IPS-NIHi11 (cell line): ENCODE measurements around the gene LIAS.
"Not testable (repeated sequence)": the region's sequence is repeated elsewhere in the genome, so short reads cannot be mapped to it uniquely, and the experiment has no call there.

ENCODE experiments used
- DNase-seq: peaks from one replicate; pipeline ENCODE4 v3.0.0; 2012; ENCODE audit warnings: mixed read lengths, low spot score

The LIAS gene

DNA sequence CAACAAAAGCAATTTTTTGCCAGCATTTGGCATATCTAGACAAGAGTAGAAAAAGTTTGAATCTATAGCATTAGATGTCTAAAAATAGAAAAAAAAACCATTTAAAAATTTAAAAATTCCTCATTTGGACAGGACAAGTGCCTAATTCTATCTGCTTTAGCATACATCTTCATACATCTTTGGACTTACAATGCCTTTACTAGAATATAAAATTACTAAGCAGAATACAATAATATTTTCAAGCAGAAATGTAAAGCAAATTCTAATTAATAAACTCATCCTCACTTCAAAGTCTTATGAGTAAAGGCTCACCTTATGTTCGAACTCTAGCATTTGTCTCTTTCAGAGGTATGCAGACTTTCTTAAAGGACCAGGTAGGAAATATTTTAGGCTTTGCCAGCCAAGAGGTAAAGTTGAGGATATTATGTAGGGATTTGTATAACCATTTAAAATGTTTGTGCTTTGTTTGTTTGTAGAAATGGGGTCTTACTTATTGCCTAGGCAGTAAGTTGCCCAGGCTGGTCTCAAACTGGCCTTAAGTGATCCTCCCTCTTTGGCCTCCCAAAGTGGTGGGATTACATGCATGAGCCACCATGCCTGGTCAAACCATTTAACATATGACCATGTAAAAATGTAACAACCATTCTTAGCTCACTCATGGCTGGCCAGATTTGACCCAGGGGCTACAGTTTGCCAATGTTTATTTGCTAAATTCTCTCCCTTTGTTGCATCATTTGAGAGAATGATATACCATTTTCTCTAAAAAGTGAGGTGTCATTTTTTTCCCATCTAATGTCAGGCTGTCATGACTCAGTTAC lies 39.3 kb downstream of the LIAS start:
- DNase-seq = no peak

DNA sequence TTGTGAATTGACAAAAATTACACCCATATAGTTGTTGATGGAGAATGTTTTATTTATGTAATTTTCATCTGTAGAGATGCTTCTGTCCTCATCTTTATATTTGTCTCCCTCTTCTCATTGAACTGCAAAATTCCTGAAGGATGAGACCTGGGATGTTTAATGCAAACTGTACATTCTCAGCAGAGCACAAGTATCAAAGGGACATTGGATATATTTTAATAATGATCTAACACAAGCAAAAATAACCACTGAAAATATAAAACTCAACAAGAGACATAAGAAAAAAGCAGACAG lies 39.8 kb downstream of the LIAS start:
- DNase-seq = no peak

DNA sequence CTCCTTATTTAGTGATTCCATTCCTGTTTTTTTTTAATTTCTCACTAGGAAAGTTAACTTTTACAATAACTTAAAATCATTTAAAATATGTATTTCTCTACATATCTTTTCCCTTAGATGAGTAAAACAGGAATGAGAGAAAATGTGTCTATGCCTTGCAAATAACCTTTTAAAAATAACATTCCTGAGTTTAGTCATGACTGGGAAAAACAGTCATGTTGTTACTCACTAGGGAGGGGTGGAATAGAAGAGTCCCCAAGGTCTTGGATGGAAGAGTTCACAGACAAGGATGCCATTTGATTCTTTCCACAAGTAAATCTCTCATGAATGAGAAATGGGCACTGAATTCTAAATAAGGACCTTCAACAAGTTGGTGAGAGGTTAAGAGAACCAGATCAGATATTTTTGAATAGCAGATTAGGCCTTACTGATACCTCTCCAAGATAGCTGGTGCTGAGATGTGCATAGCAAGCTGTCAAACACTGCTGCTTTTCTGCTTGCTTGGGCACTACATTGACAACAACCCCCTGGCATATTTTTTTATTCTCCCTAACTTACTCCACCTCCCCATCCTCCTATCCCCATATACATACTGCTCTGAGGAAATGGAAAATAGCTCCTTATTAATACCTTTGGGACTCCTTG lies 43.3 kb downstream of the LIAS start:
- DNase-seq = no peak

DNA sequence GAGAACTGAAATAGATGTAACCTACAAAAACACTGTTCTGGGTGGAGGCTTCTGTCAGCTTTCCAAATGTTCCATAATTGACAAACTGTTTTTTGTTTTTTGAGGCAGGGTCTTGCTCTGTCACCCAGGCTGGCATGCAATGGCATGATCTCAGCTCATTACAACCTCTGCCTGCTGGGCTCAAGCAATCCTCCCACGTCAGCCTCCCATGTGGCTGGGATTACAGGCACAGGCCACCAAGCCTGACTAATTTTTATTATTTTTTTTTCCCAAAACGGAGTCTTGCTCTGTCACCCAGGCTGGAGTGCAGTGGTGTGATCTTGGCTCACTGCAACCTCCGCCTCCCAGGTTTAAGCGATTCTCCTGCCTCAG lies 43.8 kb downstream of the LIAS start:
- not testable (repeated sequence) for DNase-seq

DNA sequence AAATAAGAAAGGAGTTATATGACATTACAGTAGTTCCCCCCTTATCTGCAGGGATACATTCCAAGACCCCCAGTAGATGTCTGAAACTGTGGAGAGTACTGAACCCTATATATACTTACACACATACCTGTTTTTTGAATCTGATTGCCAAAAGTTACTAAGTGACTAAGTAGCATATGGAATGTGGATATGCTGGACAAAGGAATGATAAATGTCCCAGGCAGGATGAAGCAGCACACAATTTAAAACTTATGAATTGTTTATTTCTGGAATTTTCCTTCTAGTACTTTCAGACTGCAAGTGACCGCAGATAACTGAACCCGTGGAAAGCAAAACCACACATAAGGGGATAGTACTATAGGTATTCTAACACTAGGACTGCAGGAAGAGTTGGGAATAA lies 45.7 kb downstream of the LIAS start:
- DNase-seq = no peak

DNA sequence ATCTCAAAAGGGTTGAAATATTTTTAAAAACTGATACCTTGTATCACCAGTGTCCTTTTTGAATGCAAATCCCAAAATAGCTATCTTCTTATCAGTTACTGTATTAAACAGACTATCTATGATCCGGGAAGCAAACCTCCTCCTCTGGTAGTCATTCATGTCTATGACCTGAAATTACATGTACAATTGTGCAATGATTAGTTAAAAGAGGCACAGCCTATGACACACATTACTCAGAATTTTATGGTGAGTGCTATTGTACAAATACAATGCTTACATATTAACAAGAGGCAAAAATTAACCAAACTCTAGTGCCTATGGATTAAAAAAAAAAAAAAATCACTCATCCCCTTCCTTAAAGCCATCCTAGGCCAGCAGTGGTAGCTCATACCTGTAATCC lies 46.7 kb downstream of the LIAS start:
- DNase-seq = no peak

DNA sequence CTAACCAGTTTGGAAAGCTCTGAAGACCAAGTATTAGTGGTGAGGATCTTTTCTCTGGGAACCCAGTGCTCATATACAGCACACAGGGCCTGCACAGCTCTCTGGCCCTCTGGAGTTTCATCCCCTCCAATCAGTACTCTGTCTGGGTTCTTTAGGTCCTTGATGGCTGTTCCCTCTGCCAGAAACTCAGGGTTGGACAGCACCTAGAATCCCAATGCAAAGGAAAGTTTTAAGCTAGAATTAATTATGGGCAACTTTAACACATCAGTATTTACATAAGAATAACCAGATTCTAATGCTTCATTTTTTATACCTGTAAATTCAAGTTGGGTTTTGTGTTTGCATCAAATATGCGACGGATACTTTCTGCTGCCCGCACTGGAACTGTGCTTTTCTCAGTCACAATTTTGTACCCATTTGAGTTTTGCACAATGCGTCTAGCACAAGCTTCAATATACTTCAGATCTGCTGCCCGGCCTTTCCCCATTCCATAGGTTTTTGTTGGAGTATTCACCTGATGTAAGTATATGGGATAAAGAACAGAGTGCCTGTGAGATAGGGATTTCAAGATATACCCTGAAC lies 51.6 kb downstream of the LIAS start:
- no peak for DNase-seq

DNA sequence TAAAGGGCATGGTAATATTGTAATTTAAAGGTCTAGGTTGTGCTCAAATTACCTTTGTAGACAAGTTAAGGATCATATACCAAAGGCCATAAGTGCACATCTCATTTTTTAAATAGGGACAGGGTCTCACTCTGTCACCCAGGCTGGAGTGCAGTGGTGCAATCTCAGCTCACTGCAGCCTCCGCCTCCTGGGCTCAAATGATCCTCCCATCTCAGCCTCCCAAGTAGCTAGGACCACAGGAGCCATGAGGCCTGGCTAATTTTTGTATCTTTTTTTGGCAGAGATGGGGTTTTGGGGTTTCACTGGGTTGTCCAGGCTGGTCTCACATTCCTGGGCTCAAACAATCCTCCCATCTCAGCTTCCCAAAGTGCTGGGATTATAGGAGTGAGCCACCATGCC lies 55.4 kb downstream of the LIAS start:
- DNase-seq = not testable (repeated sequence)

DNA sequence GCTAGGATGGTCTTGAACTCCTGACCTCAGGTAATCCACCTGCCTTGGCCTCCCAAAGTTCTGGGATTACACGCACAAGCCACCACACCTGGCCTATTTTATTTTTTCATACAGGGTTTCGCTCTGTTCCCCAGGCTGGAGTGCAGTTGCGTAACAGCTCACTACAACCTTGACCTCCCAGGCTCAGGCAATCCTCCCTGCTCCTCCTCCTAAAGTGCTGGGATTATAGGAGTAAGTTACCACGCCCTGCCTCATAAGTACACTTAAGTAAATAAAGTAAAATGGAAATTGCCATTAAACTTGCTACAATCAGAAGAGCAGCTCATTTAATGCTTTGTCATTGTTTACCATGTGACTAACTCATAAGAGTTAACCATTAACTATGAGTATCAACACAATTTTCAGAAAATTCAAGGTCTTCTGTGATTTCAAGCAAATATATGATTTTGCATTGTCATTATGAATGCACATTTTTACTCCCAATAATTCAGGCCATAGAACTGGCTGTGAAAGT lies 56.1 kb downstream of the LIAS start:
- DNase-seq = no peak

DNA sequence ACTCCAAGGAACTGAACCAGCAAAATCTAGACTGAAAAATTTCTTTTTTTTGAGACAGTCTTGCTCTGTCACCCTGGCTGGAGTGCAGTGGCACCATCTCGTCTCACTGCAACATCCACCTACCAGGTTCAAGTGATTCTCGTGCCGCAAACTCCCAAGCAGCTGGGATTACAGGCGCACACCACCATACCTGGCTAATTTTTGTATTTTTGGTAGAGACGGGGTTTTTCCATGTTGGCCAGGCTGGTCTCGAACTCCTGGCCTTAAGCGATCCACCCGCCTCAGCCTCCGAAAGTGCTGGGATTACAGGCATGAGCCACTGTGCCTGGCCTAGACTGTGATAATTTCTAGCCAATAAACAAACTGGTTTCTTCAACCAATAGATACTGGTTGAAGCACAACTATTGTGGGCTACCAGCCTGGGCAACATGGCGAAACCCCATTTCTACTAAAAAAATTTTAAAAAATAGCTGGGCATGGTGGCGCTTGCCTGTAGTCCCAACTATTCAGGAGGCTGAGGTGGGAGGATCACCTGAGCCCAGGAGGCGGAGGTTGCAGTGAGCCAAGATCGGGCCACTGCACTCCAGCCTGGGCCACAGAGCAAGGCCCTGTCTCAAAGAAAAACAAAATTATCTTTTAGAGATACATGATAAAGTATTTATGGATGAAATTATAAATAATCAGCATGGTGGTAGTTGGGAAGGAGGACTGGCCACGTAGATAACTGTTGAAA lies 57.0 kb downstream of the LIAS start:
- not testable (repeated sequence) for DNase-seq

DNA sequence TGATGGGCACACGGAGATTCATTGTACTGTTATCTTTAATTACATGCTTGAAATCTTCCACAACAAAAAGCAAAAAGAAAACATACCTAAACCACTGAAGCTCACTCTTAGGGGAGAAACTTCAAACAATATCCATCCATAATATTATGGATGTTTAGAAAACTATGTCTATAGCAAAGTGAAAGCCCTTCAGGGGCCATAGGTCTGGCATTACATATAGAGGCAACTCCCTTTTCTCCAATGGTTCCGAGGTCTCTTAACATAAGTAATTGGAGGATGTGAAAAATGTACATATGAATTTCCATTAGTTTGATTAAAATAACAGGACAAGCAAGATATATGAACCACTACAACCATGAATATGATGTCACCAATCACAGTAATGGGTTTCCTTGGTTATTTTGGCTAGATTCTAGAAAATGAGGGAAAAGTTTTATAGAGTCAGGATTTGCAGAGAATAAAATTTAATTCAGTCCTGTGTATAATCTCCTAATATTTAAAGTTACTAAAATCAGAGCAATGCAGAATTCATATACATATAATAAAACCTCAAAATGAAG lies 57.6 kb downstream of the LIAS start:
- no peak for DNase-seq

DNA sequence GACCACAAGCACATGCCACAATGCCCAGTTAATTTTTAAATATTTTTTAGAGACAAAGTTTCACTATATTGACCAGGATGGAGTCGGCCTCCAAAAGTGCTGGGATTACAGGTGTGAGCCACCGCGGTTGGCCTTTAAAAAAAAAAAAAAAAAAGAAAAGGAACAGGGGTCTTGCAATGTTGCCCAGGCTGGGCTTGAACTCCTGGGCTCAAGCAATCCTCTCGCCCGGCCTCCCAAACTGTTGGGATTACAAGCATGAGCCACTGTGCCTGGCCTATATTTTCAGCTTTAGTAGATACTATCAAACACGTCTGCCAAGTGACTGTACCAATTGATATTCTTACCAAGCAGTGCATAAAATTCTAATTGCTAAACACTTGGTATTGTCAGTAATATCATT lies 59.6 kb downstream of the LIAS start:
- DNase-seq = no peak

DNA sequence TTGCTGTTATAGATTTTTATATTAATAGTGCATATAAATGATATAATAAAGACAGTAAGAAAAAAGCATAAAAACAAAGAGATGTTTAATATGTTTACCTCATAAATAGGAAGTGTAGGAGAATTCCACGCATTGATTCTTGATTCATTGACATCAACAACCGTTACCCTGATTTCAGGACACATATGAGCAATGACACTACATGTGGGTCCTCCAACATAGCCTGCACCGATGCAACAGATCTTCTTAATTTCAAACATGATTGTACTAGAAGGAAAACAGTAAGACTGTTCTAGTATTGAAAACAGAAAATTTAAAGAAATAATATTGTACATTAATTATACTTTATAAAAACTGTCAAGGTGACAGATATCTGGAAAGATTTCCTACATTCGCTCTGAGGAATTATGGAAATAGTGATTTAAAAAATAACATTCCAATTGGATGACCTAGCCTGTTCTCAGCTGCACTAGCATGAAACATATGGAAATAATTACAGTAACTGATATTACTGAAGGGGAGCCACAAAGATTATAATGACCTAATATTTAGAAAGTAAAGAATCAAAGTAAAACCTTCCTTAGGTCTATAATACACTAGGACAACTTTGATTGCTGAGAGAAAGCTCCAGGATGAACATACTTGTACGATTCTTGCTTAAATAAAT lies 62.5 kb downstream of the LIAS start:
- no peak for DNase-seq

DNA sequence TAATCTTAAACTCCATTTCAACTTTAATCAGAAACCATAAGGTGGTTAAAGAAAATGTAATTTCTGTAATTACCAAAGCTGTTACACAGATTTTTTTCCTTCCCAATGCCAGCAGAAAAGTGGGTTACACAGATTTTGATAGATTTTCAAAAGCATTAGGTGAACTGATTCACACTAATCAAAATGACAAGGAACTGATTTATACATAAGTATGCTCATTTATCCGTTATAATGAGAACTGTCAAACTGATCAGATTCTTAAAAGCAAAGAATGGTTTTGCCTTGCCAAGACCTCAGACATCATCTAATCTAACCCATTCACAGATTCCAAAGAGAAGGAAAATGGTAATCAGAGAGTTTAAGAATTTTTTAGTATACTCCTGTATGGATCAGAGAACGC lies 63.2 kb downstream of the LIAS start:
- DNase-seq = no peak

DNA sequence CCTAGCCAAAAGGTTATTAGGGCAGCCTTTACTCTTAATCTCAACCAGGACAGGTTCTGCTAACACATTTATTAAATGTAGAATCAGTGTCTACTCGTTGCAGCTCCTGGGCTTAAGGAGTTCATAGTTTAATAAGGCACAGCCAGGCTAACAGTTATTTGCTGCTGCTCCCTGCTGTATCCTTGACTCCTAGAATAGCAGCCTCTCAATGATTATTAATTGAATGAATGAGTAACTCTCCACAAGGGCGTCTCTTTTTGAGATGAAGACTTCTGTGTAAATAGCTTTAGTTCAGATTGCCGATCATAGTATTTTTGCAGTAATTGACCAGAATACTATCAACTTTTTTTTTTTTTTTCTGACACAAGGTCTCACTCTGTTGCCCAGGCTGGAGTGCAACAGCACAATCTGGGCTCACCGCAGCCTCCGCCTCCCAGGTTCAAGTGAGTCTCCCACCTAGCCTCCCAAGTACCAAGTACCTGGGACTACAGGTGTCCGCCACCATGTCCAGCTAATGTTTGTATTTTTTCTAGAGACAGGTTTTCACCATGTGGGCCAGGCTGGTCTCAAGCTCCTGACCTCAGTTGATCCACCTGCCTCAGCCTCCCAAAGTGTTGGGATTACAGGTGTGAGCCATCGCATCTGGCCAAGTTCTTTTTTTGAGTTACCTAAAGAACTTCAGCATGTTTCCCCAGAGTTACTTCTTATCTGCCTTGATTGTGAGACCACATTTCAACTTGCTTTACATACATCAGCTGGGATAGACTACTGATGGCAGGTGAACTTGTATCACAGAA lies 65.5 kb downstream of the LIAS start:
- no peak for DNase-seq

DNA sequence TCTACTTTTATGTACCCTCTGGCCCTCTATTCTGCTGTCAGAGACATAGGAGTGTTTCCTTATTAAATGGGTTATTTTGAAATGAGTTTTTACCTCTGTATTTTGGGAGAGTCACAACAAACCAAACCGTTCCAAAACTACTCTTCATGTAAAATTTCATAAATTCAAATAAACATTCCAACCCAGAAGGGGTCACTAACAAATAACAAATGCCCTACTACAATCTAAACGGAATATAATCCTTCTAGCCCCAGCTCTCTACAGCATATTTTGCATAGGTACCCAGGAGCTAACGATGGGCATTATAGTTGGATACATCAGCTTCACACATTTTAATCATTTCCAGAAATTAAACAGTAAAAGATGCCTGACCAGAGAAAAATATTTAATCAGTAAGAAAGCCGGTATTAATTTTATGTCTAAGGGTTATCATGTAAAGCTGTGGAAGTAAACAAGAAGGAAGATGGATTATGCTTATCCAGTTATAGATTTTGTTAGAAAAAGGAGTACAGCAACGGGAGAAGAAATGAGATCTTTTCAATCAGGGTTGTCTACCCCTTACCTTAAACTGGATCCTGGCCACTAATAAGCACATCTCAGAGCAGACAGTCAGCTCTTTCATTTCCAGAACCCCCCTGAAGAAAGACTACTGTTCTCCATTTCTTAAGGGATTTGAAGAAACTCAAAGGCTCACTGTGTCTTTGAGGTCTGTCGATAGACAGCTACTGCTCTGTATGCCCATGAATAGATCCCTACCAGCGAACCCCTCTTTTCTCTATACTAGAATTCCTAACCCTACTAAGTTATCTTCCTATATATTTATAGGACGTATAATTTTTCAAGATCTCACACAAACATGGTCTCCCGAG lies 67.2 kb downstream of the LIAS start:
- peak; percentile 34 for DNase-seq

DNA sequence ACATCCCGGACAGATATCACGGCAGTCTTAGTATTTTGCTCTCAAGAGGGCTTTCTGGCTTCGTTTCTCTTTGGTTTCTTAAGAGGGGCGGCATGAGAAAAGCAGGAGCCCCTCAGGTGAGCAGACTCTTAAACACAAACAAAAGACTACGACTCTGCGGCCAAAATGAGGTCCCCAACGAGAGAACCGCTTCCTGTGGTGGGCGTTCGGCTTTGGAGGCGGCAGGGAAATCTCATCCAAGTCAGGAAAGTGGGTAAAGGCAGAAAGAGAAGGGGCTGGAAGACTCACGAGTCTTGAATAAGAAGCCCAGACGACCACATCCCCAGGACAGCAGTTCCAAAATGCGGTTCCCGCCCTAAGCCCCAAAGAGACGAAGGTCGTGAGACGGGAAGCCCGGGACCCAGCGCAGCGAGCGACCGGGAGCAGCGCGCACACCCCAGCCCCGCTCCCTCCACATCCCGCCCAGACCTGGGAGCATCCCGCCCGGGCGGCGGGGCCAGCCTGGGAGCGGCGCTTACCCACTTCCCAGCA lies 68.0 kb downstream of the LIAS start:
- DNase-seq = peak; percentile 86

DNA sequence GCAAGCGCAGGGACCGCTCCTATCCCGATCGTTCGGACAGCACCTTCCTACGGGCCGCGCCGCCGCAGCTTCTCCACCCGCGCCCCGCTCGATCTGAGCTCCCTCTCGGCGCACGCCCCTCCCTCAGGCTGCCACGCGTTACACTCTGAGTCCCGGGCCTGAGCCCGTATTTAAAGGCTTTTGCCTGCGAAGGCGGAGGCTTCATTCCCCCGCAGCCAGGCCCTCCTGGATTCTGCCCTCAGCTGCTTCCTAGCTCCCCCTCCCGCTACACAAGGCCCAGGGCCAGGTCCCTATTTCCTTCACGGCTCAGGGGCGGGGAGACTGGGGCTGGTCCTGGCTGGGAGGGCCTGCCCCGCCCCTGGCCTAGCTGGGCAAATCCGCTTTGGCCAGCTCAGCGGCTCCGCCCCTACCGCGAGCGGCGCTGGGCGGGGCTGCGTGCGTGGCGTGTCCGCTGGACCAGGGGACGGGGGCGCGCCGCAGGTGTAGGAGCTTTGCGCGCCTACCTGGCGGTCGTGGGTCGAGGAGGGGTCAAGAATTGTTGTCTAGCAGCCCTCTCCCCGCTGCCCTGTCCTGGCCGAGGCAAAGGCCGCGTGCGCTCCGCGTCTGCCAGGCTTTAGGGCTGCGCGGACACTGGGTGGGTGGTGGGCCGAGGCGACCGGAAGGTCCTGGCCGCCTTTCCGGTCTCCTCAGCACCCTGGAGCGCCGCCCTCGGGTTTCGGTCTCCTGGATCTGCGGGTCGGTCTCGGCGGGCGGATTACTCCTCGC lies 68.6 kb downstream of the LIAS start, which contains the start of gene UGDH:
TSS of gene UGDH (minus strand) at position 144 of the 765 bp plus-strand sequence. CDS start 5,927 bp downstream, outside the sequence.
- DNase-seq = peak; percentile 99

DNA sequence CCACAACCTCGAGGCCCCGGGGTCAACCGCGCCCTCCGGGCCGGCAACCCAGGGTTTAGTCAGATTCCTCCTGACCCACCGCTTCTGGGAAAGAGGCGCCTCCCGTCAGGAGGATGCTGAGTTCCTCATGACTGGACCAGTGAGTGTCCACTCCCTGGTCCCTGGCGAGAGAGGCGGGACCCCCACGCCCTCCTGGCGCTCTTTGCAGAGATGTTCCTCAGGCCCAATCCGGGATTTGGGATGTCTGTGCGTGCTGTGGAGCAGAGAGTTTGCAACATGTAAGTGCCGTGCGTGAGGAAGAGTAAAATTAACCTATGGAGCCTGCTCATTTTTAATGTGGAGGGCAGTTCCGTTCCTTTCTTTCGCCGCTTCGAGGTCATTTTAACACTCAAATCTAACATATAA lies 69.2 kb downstream of the LIAS start:
- DNase-seq = no peak
